ENCODE results near the gene BBC3.

Gene BBC3

DNA sequence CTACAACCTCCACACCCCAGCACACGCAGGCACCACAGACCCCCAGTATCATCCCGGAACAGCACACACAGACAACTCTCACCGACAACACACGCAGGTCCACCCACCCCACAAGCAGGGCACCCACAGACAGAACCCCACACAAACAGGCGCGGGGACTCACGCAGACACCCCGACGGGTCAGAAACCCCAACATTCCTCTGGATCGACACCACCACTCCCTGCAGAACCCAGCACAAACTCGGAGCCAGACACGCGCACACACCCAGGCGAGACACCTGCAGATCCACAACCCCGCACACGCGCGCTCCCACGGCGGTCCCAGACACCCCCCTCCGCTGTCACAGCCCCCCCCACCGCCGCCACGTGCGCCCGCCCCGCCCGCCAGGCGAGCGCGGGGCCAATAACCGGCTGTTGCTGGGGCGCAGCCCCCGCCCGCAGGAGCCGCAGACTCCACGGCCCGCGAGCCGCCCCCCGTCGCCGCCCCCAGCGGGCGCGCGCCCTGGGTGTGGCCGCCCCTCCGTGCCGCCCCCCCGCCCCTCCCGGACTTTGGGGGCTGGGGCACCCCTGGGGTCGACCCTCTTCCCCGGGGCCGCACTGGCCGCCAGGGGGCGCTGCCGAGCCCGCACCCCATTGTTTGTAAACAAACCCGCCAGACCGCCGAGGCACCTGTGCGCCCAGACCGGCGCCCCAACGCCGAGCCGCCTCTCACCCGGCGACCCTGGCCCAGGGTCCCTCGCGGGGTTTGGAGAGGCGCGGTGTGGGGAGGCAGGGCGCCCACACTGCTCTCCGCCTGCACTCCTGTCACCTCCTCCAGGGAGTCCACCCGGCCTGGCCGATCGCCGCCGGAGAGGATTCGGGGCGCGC is 712 bp downstream of the BBC3 start:
- DNase-seq, result peak; percentile 18

- no peak for DNase-seq
Measured at GRCh38 chr19:47229676-47230053, 1.3 kb downstream of the BBC3 start.

GRCh38 chr19:47228937-47229675 is 1.9 kb downstream of the BBC3 start:
- no peak for DNase-seq

DNA sequence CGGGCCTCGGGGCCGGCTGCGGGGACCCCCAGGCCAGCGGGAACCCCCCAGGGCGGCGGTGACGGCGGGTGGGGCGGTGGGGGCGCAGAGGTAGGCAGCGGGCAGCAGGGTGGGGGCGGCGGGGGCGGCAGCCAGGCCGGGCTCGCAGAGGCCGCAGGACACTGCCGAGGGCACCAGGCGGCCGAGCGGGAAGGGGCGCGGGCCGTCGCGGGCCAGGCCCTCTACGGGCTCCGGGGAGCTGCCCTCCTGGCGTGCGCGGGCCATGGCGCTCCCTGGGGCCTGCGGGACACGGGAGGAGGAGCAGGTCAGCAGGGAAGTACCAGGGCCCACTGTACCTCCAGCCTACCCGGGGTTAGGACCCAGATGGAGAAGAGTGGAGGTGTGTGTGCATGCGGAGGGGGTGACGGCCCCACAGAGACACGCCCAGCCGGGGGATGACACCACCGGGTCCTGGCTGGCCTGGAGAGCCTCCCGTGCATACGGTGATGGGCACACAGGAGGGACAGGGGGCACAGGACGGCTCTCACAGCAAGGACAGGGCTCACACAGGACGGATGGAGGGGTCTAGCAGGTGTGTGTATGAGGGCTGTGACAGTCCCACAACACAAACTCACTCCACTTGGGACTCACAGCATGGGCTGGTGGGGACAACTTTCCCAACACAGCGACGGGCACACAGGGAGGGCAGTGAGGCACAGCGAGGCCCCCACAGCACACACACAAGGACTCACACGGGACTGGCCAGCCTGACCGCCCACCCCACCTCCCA is 2.6 kb downstream of the BBC3 start:
- DNase-seq, result no peak

DNA sequence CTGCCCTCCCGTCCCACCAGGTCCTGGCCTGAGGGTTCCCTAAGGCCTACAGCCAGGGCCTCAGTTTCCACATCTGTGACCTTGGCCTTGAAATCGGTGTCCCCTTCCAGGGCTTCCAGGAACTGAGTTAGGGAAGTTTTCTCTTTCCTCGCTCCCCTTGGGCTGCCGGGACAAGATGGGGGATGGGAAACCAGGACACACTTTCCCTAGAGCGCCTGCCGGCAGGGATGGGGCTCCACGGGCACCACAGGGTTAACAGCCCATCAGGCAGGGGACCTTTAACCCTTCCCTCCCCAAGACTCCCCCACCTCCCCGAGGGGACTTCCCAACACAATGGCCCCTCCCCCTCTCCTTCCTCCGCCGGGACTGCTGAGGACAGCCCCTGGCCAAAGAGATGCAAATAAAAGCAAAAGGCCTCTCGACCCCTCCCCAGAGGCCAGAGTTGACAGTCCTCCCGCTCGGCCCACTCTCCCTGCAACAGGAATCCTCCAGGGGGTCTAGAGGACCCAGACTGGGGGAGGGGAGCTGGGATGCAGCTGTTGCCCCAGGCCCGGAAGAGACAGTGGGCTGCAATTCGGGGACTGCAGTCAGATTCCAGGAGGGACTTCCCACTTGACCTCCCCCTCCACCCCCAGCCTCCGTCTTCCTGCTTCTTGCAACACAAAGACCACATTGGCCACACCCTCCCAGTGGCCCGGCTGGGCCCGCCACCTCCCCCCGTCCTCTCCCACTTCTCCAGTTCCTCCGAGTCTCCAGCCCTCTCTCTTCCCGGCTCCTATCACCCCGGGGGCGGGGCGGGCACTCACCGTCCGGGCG is 3.4 kb downstream of the BBC3 start:
- peak; percentile 54 for DNase-seq

DNA sequence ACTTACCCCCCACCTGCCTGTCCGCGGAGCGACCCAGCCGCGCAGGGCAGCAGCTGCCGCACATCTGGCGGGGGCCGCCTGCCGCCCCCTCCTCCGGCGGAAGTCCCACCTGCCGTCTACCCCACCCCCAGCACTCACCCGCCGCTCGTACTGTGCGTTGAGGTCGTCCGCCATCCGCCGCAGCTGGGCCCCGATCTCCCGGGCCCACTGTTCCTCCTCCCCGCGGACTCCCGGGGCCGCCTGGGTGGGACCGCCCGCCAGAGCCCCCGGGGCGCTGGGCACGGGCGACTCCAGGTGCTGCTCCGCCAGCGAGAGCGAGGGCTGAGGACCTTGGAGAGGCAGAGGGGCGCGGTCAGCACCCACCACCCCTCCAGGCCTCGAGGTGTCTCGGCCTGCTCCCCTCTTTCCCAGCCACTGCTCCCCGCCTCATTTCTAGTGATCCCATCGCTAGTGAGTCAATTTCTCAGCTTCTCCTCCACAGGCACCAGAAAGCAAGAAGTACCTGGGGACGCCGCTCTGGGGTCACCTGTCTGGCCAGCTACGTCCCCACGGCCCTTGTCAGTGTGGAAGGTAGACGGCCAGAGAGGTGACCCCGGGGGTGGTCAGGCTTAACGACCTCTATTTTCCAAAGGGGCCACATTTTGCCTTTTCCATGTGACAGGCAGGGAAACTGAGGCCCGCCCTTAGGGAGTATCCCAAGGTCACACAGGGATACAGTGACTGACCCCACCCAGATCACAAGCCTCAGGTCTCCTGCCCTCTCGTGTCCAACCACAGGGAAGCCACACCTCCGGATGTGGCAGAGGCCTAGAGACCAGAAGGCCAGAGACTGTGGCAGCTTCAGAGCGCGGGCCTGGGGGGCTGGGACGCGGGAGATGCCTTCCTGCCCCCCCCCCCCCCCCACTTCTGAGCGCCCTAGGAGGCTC is 4.3 kb downstream of the BBC3 start:
- no peak for DNase-seq

GRCh38 chr19:47225746-47226425 is 5.1 kb downstream of the BBC3 start:
- peak; percentile 93 for DNase-seq

DNA sequence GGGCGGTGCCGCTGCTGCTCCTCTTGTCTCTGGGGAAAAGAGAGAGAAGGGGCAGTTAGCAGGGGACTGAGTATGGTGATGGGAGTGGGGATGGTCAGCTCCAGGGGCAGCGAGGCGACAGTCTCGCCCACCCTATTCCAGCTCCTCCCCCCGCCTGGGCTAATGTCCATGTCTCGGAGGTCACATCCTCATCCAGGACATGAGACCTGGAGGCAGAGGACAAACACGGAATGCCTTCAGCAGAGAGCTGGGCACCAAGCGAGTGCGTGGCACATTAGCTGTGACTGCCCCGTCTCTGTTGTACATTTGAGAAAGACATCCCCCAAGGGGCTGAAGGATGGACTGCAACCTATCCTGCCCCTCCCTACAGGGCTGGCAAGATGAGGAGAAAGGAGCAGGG is 9.1 kb downstream of the BBC3 start:
- no peak for DNase-seq

GRCh38 chr19:47221080-47221841 is 9.7 kb downstream of the BBC3 start:
- no peak for DNase-seq

DNA sequence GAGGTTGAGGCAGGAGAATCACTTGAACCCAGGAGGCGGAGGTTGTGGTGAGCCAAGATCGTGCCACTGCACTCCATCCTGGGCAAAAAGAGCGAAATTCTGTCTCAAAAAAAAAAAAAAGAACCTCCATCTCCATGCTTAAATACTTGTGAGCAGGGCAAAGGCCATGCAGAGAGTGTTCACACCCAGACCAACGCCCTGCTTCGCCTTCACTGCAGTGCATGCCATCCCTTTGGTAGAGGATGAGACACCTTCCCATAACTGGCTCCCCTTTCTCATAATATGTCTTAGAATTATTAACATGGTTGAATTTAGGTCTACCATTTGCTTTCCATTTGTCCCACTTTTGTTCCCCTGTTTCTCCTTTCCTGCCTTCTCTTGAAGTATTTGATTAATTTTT is 15.4 kb downstream of the BBC3 start:
- DNase-seq, result no peak

DNA sequence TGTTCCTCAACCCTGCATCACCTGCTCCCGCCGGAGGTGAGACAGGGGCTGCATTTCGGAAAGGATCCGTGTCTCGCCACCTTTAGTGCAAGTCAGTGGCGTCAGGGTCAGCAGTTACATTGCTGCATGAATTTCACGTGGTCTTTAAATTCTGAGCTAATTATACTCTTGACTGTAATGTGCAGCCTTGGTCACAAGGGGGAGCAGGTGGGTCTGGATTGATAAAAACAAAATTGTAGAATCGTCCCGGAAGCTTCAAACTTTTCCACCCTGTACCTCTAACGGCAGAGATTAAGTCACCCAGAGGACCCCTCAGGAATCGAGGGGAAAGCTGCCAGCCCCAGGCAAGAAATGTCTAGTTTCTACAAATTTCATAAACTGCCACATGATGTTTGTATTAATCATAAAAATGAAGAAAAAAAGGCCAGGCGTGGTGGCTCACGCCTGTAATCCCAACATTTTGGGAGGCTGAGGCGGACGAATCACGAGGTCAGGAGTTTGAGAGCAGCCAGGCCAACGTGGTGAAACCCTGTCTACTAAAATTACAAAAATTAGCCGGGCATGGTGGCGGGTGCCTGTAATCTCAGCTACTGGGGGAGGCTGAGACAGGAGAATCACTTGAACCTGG is 20.2 kb downstream of the BBC3 start:
- DNase-seq, result peak; percentile 73

- DNase-seq, result no peak
Measured at GRCh38 chr19:47210180-47210490, 20.9 kb downstream of the BBC3 start.

DNA sequence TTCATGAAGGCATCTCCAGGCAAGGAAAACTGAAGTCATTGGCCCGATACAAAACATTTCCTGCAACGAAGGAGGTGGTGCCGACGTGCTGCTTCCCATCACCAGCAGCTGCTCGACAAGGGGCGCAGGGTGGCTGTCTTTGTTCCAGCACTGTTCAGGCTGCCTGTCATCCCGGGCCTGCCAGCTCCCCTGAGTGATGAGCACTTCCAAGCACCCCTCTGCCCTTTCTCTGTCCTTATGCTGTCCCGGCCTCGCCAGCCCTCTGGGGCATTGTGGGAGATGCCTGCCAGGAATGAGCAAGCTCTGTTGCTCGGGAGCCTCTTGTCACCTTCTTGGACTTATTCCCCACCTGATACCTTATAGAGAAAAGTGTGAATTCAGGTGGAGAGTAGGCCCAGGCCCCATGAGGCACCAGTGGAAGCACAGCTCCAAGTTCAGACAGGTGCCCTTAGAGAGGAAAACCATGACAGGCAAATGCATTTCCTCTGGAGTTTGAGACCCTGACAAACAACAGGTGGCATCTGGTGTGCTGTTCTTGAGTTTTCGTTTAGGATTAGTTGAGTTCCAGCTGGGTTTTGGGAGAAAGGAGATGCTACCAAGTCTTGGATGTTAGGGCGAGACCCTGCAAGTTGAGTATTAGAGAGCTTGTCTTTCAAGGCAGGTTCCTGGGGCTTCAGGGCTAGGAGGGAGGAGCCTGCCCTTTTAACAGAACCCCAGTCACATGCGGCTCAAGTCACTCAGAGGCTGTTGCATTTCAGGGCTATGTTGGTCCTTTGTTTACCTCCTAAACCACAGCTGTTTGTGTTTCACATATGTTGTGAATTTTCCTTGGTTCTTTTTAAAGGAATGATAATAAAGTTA is 21.4 kb downstream of the BBC3 start:
- DNase-seq, result no peak

DNA sequence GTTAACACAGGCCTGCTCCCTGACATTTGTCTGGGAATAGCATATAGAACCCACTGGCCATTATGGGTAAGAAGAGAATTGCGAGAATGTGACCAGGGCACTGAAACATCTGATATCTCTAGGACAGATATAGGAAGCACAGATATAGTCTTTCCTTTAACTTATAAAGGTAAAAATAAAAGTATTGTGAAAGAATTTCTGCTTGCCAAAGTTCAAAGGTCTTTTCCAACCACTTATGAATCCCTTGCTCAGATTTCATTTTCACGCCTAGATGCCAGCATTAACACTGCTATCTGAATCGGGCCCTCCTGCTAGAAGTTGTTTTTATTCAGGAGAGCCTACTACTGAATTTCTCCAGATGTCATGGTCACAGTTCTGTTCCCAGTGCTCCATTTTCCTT is 27.7 kb downstream of the BBC3 start:
- DNase-seq, result no peak

- DNase-seq, result no peak
Measured at GRCh38 chr19:47200530-47200929, 30.5 kb downstream of the BBC3 start.

DNA sequence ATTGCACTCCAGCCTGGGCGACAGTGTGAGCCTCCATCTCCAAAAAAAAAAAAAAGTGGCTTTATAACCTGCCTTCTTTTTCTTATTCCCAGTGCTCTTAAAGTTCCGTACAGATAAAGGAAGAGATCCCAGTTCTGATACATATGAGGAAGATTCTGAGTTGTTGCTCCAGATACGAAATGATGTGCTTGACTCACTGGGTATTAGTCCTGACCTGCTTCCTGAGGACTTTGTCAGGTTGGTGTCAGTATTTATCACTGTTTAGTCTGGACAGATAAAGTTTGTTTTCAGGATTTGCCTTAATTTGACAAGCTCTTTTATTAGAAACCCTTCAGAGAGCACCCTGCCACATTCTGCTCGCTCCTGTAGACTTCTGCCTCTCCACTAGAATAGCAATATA is 33.9 kb downstream of the BBC3 start:
- DNase-seq, result no peak

DNA sequence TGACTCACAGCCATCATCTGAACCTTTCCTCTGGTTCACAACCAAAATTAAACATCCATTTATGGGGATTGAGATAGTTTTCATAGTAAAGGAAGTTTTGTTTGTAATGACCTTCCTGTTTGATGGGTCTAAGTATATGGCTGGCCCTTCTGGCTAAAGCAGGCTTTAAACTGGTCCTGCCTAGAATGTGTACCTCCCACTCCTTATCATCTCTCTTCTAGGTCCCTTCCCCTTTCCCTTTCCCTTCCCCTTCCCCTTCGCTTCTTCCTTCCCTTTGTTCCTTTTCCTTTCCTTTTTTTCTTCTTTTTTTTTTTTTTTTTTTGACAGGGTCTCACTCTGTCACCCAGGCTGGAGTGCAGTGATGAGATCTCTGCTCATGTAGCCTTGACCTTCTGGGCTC is 35.6 kb downstream of the BBC3 start:
- no peak for DNase-seq

DNA sequence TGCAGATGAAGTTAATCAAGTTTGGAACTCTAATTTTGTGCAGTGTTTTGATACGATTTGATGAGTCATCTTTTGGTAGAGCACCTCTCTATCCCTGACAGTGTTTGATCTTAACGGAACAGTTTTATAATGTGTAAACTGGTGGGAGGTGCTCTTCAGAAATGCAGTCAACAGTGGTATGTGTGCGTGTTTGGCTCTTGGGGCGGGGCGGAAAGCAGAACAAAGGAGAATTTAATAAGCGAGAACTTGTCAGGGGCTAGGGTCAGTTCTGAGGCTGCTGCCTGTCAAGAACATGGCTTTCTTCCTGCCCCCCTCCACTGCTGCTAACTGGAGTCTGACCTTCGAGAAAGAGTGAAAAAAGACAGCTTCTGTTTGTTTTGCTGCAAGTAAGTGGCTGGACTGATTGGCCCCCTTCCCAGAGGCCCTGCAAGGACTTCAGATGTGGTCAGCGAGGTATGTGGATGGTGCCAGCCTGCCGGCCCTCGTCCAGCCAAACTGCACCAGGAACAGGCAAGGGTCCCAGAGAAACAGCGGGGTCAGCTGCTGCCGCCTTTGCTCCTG is 40.8 kb downstream of the BBC3 start:
- DNase-seq, result no peak

All from NCI-H748 treated with DMSO at 0.1 percent for 48 hours (cell line).